Panc1 (cell line): Measurements from ENCODE around the gene NCOA6. TPM values are rescaled to one million over a fixed set of nuclear protein-coding genes. Genes with fewer than 3 reads are reported as not detected.

Source experiments
- ATAC-seq: fragments of 200-7000 bp; cut with Tn5 transposase; 2 replicates; pipeline ENCODE4 v1.9.1; 2020; ENCODE audit warnings: mild to moderate bottlenecking, moderate library complexity
- BruUV-seq: library from RNA; stranded (reverse); fragments of 400-500 nt; replicated peaks from 2 replicates; lab custom pipeline; 2021; lab: Mats Ljungman, UMichigan
- CTCF ChIA-PET: fragments of 300-600 bp; sonication (Branson Sonifier 250); formaldehyde crosslinking; loops from one replicate; lab custom pipeline; 2022; ENCODE audit warnings: antibody characterized with exemption; lab: Charles Lee
- POLR2A ChIA-PET: fragments of 300-600 bp; sonication (Branson Sonifier 250); formaldehyde crosslinking; loops from one replicate; lab custom pipeline; 2022; ENCODE audit warnings: antibody characterized with exemption; lab: Charles Lee
- DNase-seq: peaks from one replicate; pipeline ENCODE4 v3.0.0-alpha.2; 2010; ENCODE audit warnings: low read depth, low spot score
- H3K27ac ChIP-seq: 2 replicates; pipeline ENCODE4 v1.5.1; 2011; ENCODE audit warnings: mild to moderate bottlenecking, low read length, inconsistent platforms
- H3K27me3 ChIP-seq: fragments of 200-500 bp; sonication (Bioruptor generic); 2 replicates; pipeline ENCODE4 v1.6.0; 2014; ENCODE audit warnings: low read length, inconsistent platforms; ENCODE audit not compliant: control insufficient read depth, insufficient read depth
- H3K36me3 ChIP-seq: fragments of 200-500 bp; sonication (Bioruptor generic); 2 replicates; pipeline ENCODE4 v1.5.1; 2014; ENCODE audit warnings: inconsistent platforms, mild to moderate bottlenecking, low read length, moderate library complexity; ENCODE audit not compliant: control insufficient read depth, insufficient read depth
- H3K4me1 ChIP-seq: 2 replicates; pipeline ENCODE4 v1.5.1; 2011; ENCODE audit warnings: inconsistent platforms, mild to moderate bottlenecking, low read length, moderate library complexity; ENCODE audit not compliant: control insufficient read depth, insufficient read depth
- H3K4me3 ChIP-seq, 2 experiments: 2 replicates each; pipeline ENCODE4 v1.5.1; 2011 to 2012; ENCODE audit warnings: low read depth in 2 of 2, low read length in 2 of 2, mild to moderate bottlenecking in 2 of 2, inconsistent platforms in 1 of 2, moderate library complexity in 1 of 2
- H3K9me3 ChIP-seq: fragments of 200-500 bp; sonication (Bioruptor generic); 2 replicates; pipeline ENCODE4 v1.5.1; 2014; ENCODE audit warnings: low read depth, mild to moderate bottlenecking, inconsistent platforms, low read length, moderate library complexity; ENCODE audit not compliant: control insufficient read depth, insufficient read depth
- CTCF ChIP-seq: fragments of 450-650 bp; IDR thresholded peaks from 2 replicates; pipeline ENCODE4 v1.5.1; 2017; ENCODE audit warnings: mild to moderate bottlenecking
- POLR2AphosphoS5 ChIP-seq: IDR thresholded peaks from 2 replicates; pipeline ENCODE4 v1.6.1; 2012; ENCODE audit warnings: mild to moderate bottlenecking, low read depth, low read length, moderate library complexity
- REST ChIP-seq, 2 experiments: IDR thresholded peaks; 2 replicates each; pipeline ENCODE4 v1.6.1; 2011 to 2012; ENCODE audit warnings: low read depth in 2 of 2, control low read depth in 1 of 2, low read length in 1 of 2, mild to moderate bottlenecking in 1 of 2, moderate library complexity in 1 of 2; ENCODE audit not compliant: insufficient read depth in 1 of 2
- SIN3A ChIP-seq: IDR thresholded peaks from 2 replicates; pipeline ENCODE4 v1.6.1; 2012; ENCODE audit warnings: low read depth, mild to moderate bottlenecking, low read length, moderate library complexity, borderline replicate concordance; ENCODE audit not compliant: insufficient read depth
- TCF7L2 ChIP-seq: IDR thresholded peaks from 2 replicates; pipeline ENCODE4 v1.6.1; 2011; ENCODE audit warnings: mild to moderate bottlenecking, low read depth, low read length, inconsistent platforms
- in situ Hi-C: cut with HindIII; loops from 2 replicates; pipeline ENCODE4 v1.10.0; 2016; ENCODE audit warnings: low sequenced_read_pairs, low pct_unique_long_range_greater_than_20kb
- intact Hi-C: fragments of 100-400 bp; cut with micrococcal nuclease; formaldehyde crosslinking; loops from one replicate; pipeline ENCODE4 v1.10.0; 2022; ENCODE audit not compliant: unreplicated experiment
- total RNA-seq: library from RNA; stranded (reverse); gene quantifications from one replicate; pipeline ENCODE4 v1.2.1, GENCODE V29; 2021; ENCODE audit not compliant: unreplicated experiment

The NCOA6 gene
- total RNA-seq, 1 experiment from 2014 or later: 28.9 TPM

- ATAC-seq (no peak), DNase-seq (no peak)
- Histone ChIP-seq H3K9me3 (no peaks in the 10 kb centered on the region), H3K4me3 (no peak overlapping the region), H3K27ac (no peak overlapping the region), H3K27me3 (no peaks in the 10 kb centered on the region), H3K4me1 (no peaks in the 10 kb centered on the region), H3K36me3 (peaks cover 5% of the 10 kb centered on the region; the same call in 1 of the 2 replicates)
- ChIA-PET CTCF (no interaction called here), POLR2A (no interaction called here)
- in situ Hi-C loops (no loop called here), intact Hi-C loops (no loop called here)
- no TSS peak for BruUV-seq
- TF ChIP-seq CTCF (no peak), SIN3A (no peak), TCF7L2 (no peak), POLR2AphosphoS5 (no peak), REST (IDR thresholded peaks at IDR 0.05; ENCODE audit: insufficient read depth in 1 of 2, low read depth in 2 of 2, low read length in 1 of 2) (no peak)
These were observed 51.0 kb downstream of the NCOA6 start for GRCh38 chr20:34774449-34774848.

- Histone ChIP-seq H3K36me3 (peaks cover 5% of the 10 kb centered on the region), H3K27ac (no peak overlapping the region), H3K4me1 (no peaks in the 10 kb centered on the region), H3K27me3 (no peaks in the 10 kb centered on the region), H3K9me3 (no peaks in the 10 kb centered on the region), H3K4me3 (no peak overlapping the region)
- ChIA-PET POLR2A (no interaction called here), CTCF (no interaction called here)
- no peak for ATAC-seq
- TF ChIP-seq REST (IDR thresholded peaks at IDR 0.05; ENCODE audit: insufficient read depth in 1 of 2, low read depth in 2 of 2, low read length in 1 of 2): no peak
- no peak for TF ChIP-seq CTCF
- TF ChIP-seq POLR2AphosphoS5: no peak
- no peak for TF ChIP-seq TCF7L2
- TF ChIP-seq SIN3A: no peak
- intact Hi-C loops (no loop called here), in situ Hi-C loops (no loop called here)
- BruUV-seq: no TSS peak
- DNase-seq: no peak
These were observed 51.7 kb downstream of the NCOA6 start for GRCh38 chr20:34773726-34774125.
